Measurements from ENCODE around the gene PLXDC2.

The PLXDC2 gene

GRCh38 chr10:19946245-19946644 is 130.0 kb downstream of the PLXDC2 start:
- no peak for DNase-seq

- no peak for DNase-seq
These were observed 130.6 kb downstream of the PLXDC2 start for GRCh38 chr10:19946791-19947190.

GRCh38 chr10:19947215-19947614 is 131.0 kb downstream of the PLXDC2 start:
- no peak for DNase-seq

- DNase-seq = no peak
These were observed 131.4 kb downstream of the PLXDC2 start for GRCh38 chr10:19947656-19948055.

- no peak for DNase-seq
These were observed 136.2 kb downstream of the PLXDC2 start for GRCh38 chr10:19952224-19953010.

GRCh38 chr10:19954601-19955000 is 138.4 kb downstream of the PLXDC2 start:
- DNase-seq = no peak

GRCh38 chr10:19956516-19957032 is 140.3 kb downstream of the PLXDC2 start:
- no peak for DNase-seq

GRCh38 chr10:19958787-19959186 is 142.6 kb downstream of the PLXDC2 start:
- no peak for DNase-seq

GRCh38 chr10:19961076-19962053 is 145.1 kb downstream of the PLXDC2 start:
- no peak for DNase-seq

GRCh38 chr10:19964625-19965024 is 148.4 kb downstream of the PLXDC2 start:
- no peak for DNase-seq

GRCh38 chr10:19966751-19967150 is 150.5 kb downstream of the PLXDC2 start:
- DNase-seq = no peak

- no peak for DNase-seq
These were observed 151.7 kb downstream of the PLXDC2 start for GRCh38 chr10:19967981-19968380.

GRCh38 chr10:19968745-19969144 is 152.5 kb downstream of the PLXDC2 start:
- no peak for DNase-seq

- no peak for DNase-seq
These were observed 154.0 kb downstream of the PLXDC2 start for GRCh38 chr10:19970256-19970655.

GRCh38 chr10:19970717-19971116 is 154.5 kb downstream of the PLXDC2 start:
- no peak for DNase-seq

- no peak for DNase-seq
These were observed 155.3 kb downstream of the PLXDC2 start for GRCh38 chr10:19971343-19972052.

GRCh38 chr10:19974138-19974537 is 157.9 kb downstream of the PLXDC2 start:
- no peak for DNase-seq

GRCh38 chr10:19974554-19974953 is 158.3 kb downstream of the PLXDC2 start:
- no peak for DNase-seq

- DNase-seq = no peak
These were observed 160.9 kb downstream of the PLXDC2 start for GRCh38 chr10:19977097-19977521.

- DNase-seq = no peak
These were observed 163.4 kb downstream of the PLXDC2 start for GRCh38 chr10:19979628-19980027.

GRCh38 chr10:19983880-19984565 is 167.8 kb downstream of the PLXDC2 start:
- no peak for DNase-seq

GRCh38 chr10:19985745-19986144 is 169.5 kb downstream of the PLXDC2 start:
- no peak for DNase-seq

Data from NCI-H1105 (cell line).